Upper lobe of left lung (tissue), 6 donors: Measurements from ENCODE around the gene CHST13. TPM values are rescaled to one million over a fixed set of nuclear protein-coding genes. Genes with fewer than 3 reads are reported as not detected.
A peak's percentile ranks its signal among the peaks of the same experiment; 100 is the strongest.

Source experiments
- ATAC-seq, 2 donors: fragments of 200-7000 bp; cut with Tn5 transposase; one replicate each; pipeline ENCODE4 v1.9.1; 2022; ENCODE audit warnings: mild to moderate bottlenecking in 2 of 2, moderate library complexity in 2 of 2; ENCODE audit not compliant: low FRiP score in 2 of 2
- DNase-seq, 2 donors: peaks; one replicate each; pipeline ENCODE4 v3.0.0-alpha.2; 2019 to 2020
- H3K27ac ChIP-seq, 4 donors: fragments of 200-600 bp; sonication (generic); one replicate each; pipeline ENCODE4 v1.5.1; 2016 to 2019
- H3K27me3 ChIP-seq, 4 donors: fragments of 200-600 bp; sonication (generic); one replicate each; pipeline ENCODE4 v1.5.1; 2017 to 2019
- H3K36me3 ChIP-seq, 4 donors: fragments of 200-600 bp; sonication (generic); one replicate each; pipeline ENCODE4 v1.5.1; 2016 to 2019
- H3K4me1 ChIP-seq, 4 donors: fragments of 200-600 bp; sonication (generic); one replicate each; pipeline ENCODE4 v1.5.1; 2018 to 2019
- H3K4me3 ChIP-seq, 4 donors: fragments of 200-600 bp; sonication (generic); one replicate each; pipeline ENCODE4 v1.5.1; 2017 to 2019; ENCODE audit warnings: mild to moderate bottlenecking in 2 of 4, moderate library complexity in 1 of 4
- H3K9me3 ChIP-seq, 4 donors: fragments of 200-600 bp; sonication (generic); one replicate each; pipeline ENCODE4 v1.5.1; 2018 to 2019
- CTCF ChIP-seq, 6 experiments: fragments of 450-650 bp in 4 of 6; fragments of 200-600 bp in 2 of 6; sonication (generic) in 2 of 6; IDR thresholded peaks; one replicate each; pipeline ENCODE4 v1.5.1; 2016 to 2019; ENCODE audit warnings: antibody characterized with exemption in 6 of 6
- EP300 ChIP-seq, 4 donors: sonication (generic); formaldehyde crosslinking; IDR thresholded peaks; one replicate each; pipeline ENCODE4 v1.5.1; 2017; ENCODE audit warnings: antibody characterized with exemption in 4 of 4, control low read depth in 2 of 4
- POLR2A ChIP-seq, 4 donors: fragments of 450-650 bp; IDR thresholded peaks; one replicate each; pipeline ENCODE4 v1.5.1; 2016 to 2017; ENCODE audit warnings: antibody characterized with exemption in 4 of 4, mild to moderate bottlenecking in 2 of 4
- POLR2AphosphoS5 ChIP-seq, 2 donors: sonication (generic); formaldehyde crosslinking; IDR thresholded peaks; one replicate each; pipeline ENCODE4 v1.5.1; 2017; ENCODE audit warnings: antibody characterized with exemption in 2 of 2
- WGBS, 2 donors: methylation state at CpG; one replicate each; pipeline ENCODE4 v1.1.5; 2017 to 2018; 5-methylcytosine and 5-hydroxymethylcytosine counted together
- total RNA-seq, 6 donors: library from RNA; depleted of rRNA in 4 of 6; stranded (reverse); fragments of >200 nt in 4 of 6; gene quantifications; one replicate each; pipeline versions ENCODE4 v1.1.0 to v1.2.1, GENCODE V29; 2016 to 2021
- donor health status: DM: no; HTN: no; CAD: no; lungs with moderate emphysema.
- donor health status: DM: no; HTN: yes; CAD: no; lungs with severe emphysema.

CHST13 gene
- total RNA-seq, result 1 to 10 TPM in 3 of 6 donors, under 1 TPM in 1, not detected in 2; 0.57 to 3.1 (median 2.0) TPM

- no peaks in the 10 kb centered on the region for H3K36me3 ChIP-seq
- peak in 1 of 2 donors; percentile 85 for ATAC-seq
- H3K4me3 ChIP-seq, result peak within 1 kb of the TSS in 3 of 4 donors; percentile 45 to 54 (median 50)
- DNase-seq, result peak; percentile 50 to 92
- H3K27ac ChIP-seq, result peak within 1 kb of the TSS in 3 of 4 donors; percentile 43 to 69 (median 52)
- peaks cover 0 to 11% (median 3%) of the 10 kb centered on the region in 4 donors for H3K27me3 ChIP-seq
- 11 to 18% methylated on average over 10 to 24 of the region's 56 CpGs for WGBS, 2 donors
- peaks cover 9 to 26% (median 17%) of the 10 kb centered on the region in 4 donors for H3K4me1 ChIP-seq
- no peaks in the 10 kb centered on the region for H3K9me3 ChIP-seq
- TF ChIP-seq POLR2A (IDR thresholded peaks at IDR 0.05) (peak in 1 of 4 donors; percentile 49), CTCF (IDR thresholded peaks at IDR 0.05) (peak in 1 of 6 experiments; percentile 15), POLR2AphosphoS5 (IDR thresholded peaks at IDR 0.05) (no peak), EP300 (IDR thresholded peaks at IDR 0.05) (no peak)
These were observed at the start of gene CHST13 for GRCh38 chr3:126523745-126524428. Gene CHST13 (plus strand): TSS chr3:126524155. CDS start chr3:126524333, 178 bp downstream.

- peaks cover 12 to 21% (median 14%) of the 10 kb centered on the region in 4 donors for H3K36me3 ChIP-seq
- H3K27ac ChIP-seq, result peak overlapping the region; percentile 91 to 99 (median 94)
- peaks cover 45 to 58% (median 50%) of the 10 kb centered on the region in 4 donors for H3K4me1 ChIP-seq
- H3K4me3 ChIP-seq, result peak overlapping the region; percentile 67 to 80 (median 75)
- ATAC-seq (peak; percentile 1), DNase-seq (peak; percentile 64 to 92)
- no peaks in the 10 kb centered on the region for H3K27me3 ChIP-seq
- TF ChIP-seq CTCF (IDR thresholded peaks at IDR 0.05), result peak in 3 of 6 experiments; percentile 16 to 57 (median 21)
- peak in 1 of 2 donors; percentile 18 for TF ChIP-seq POLR2AphosphoS5 (IDR thresholded peaks at IDR 0.05)
- no peak for TF ChIP-seq EP300 (IDR thresholded peaks at IDR 0.05)
- TF ChIP-seq POLR2A (IDR thresholded peaks at IDR 0.05), result peak in 1 of 4 donors; percentile 38
- 17 to 21% methylated on average over 19 to 29 of the region's 72 CpGs for WGBS, 2 donors
- no peaks in the 10 kb centered on the region for H3K9me3 ChIP-seq
These were observed 49.2 kb upstream of the CHST13 start for GRCh38 chr3:126474498-126475412.

- WGBS, 2 donors, result no CpG with 5 or more reads among the region's 112 CpGs
- H3K27ac ChIP-seq, result peak within 1 kb of the TSS; percentile 94 to 99 (median 94)
- H3K4me1 ChIP-seq, result peaks cover 41 to 54% (median 47%) of the 10 kb centered on the region in 4 donors
- H3K27me3 ChIP-seq, result no peaks in the 10 kb centered on the region
- ATAC-seq, result peak; percentile 90 to 92
- peaks cover 4 to 13% (median 6%) of the 10 kb centered on the region in 4 donors for H3K36me3 ChIP-seq
- H3K4me3 ChIP-seq, result peak within 1 kb of the TSS; percentile 67 to 80 (median 75)
- peak; percentile 96 to 100 for DNase-seq
- peak in 1 of 4 donors; percentile 8 for TF ChIP-seq EP300 (IDR thresholded peaks at IDR 0.05)
- peak in 5 of 6 experiments; percentile 30 to 75 (median 57) for TF ChIP-seq CTCF (IDR thresholded peaks at IDR 0.05)
- TF ChIP-seq POLR2AphosphoS5 (IDR thresholded peaks at IDR 0.05), result peak; percentile 50 to 57
- peak in 3 of 4 donors; percentile 72 to 94 (median 86) for TF ChIP-seq POLR2A (IDR thresholded peaks at IDR 0.05)
- H3K9me3 ChIP-seq, result no peaks in the 10 kb centered on the region
These were observed 48.4 kb upstream of the CHST13 start, which contains the start of gene ZXDC for GRCh38 chr3:126475413-126476114. Gene ZXDC (minus strand): TSS chr3:126475891. CDS start chr3:126475865, 26 bp downstream.
